Measurements from ENCODE around the gene TSPAN16. TPM values are rescaled to one million over a fixed set of nuclear protein-coding genes. Genes with fewer than 3 reads are reported as not detected.

TSPAN16 gene
- total RNA-seq, 1 donor from 2014 or later = not detected

- H3K4me3 Mint-ChIP-seq = peak overlapping the region; percentile 17
- peaks cover 33% of the 10 kb centered on the region for H3K4me1 Mint-ChIP-seq (ENCODE audit: unreplicated experiment)
- peaks cover 5% of the 10 kb centered on the region for H3K36me3 Mint-ChIP-seq
- no peak for TF ChIP-seq CTCF (conservative IDR thresholded peaks at IDR 0.05)
- no peaks in the 10 kb centered on the region for H3K27me3 Mint-ChIP-seq
- no peaks in the 10 kb centered on the region for H3K9me3 Mint-ChIP-seq
- no peak for DNase-seq (ENCODE audit: extremely low spot score, unreplicated experiment)
- peak overlapping the region; percentile 77 for H3K27ac Mint-ChIP-seq
Measured at GRCh38 chr19:11321191-11322126, 25.5 kb downstream of the TSPAN16 start.

- no peak for DNase-seq (ENCODE audit: extremely low spot score, unreplicated experiment)
- Mint-ChIP-seq H3K36me3 (peaks cover 5% of the 10 kb centered on the region), H3K27ac (peak overlapping the region; percentile 77), H3K27me3 (no peaks in the 10 kb centered on the region), H3K4me3 (peak overlapping the region; percentile 17), H3K4me1 (ENCODE audit: unreplicated experiment) (peaks cover 33% of the 10 kb centered on the region), H3K9me3 (no peaks in the 10 kb centered on the region)
- TF ChIP-seq CTCF (conservative IDR thresholded peaks at IDR 0.05) = no peak
Measured at GRCh38 chr19:11322269-11323024, 26.5 kb downstream of the TSPAN16 start.

- DNase-seq (ENCODE audit: extremely low spot score, unreplicated experiment) = no peak
- H3K4me3 Mint-ChIP-seq = peak overlapping the region; percentile 76
- no peaks in the 10 kb centered on the region for H3K9me3 Mint-ChIP-seq
- no peak for TF ChIP-seq CTCF (conservative IDR thresholded peaks at IDR 0.05)
- peaks cover 33% of the 10 kb centered on the region for H3K4me1 Mint-ChIP-seq (ENCODE audit: unreplicated experiment)
- no peaks in the 10 kb centered on the region for H3K27me3 Mint-ChIP-seq
- peak overlapping the region; percentile 31 for H3K27ac Mint-ChIP-seq
- H3K36me3 Mint-ChIP-seq = peaks cover 5% of the 10 kb centered on the region
Measured at GRCh38 chr19:11323601-11324078, 27.7 kb downstream of the TSPAN16 start.

GRCh38 chr19:11324079-11324661 is 28.2 kb downstream of the TSPAN16 start:
- peak overlapping the region; percentile 80 for H3K27ac Mint-ChIP-seq
- H3K4me3 Mint-ChIP-seq = peak overlapping the region; percentile 76
- H3K4me1 Mint-ChIP-seq (ENCODE audit: unreplicated experiment) = peaks cover 33% of the 10 kb centered on the region
- peak; percentile 71 for DNase-seq (ENCODE audit: extremely low spot score, unreplicated experiment)
- peaks cover 5% of the 10 kb centered on the region for H3K36me3 Mint-ChIP-seq
- no peaks in the 10 kb centered on the region for H3K9me3 Mint-ChIP-seq
- TF ChIP-seq CTCF (conservative IDR thresholded peaks at IDR 0.05) = no peak
- no peaks in the 10 kb centered on the region for H3K27me3 Mint-ChIP-seq

- Mint-ChIP-seq H3K4me3 (no peak overlapping the region), H3K27me3 (no peaks in the 10 kb centered on the region), H3K36me3 (peaks cover 5% of the 10 kb centered on the region), H3K4me1 (ENCODE audit: unreplicated experiment) (peaks cover 33% of the 10 kb centered on the region), H3K9me3 (no peaks in the 10 kb centered on the region), H3K27ac (peak overlapping the region; percentile 80)
- TF ChIP-seq CTCF (conservative IDR thresholded peaks at IDR 0.05) = no peak
- DNase-seq (ENCODE audit: extremely low spot score, unreplicated experiment) = no peak
Measured at GRCh38 chr19:11324748-11325389, 28.9 kb downstream of the TSPAN16 start.
